ENCODE results near the gene CYSLTR2. TPM values are rescaled to one million over a fixed set of nuclear protein-coding genes. Genes with fewer than 3 reads are reported as not detected.

CYSLTR2 gene
- total and polyA plus RNA-seq, 2 donors (not counting 1 experiment from before 2014, with no cell fraction given), result 0.03 TPM; not detected in 1

DNA sequence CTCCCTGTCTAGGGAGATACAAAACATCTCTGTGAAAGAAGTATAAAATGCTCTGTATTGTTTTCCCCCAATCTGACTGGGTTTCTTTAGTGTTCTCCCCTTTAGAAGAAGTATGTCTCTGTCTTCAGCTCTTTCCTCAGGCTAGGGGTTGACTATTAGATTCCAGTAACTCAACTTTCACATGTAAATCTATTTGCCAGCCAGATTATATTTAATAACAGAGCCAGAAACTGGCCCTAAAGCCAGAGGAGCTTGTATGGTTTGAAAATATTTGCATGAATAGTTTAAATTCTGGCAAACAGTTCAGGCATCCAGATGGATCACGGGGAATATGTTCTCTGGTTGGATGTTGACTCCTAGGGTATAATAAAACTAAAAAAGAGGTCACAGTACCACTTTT lies 22.3 kb upstream of the CYSLTR2 start:
- Histone ChIP-seq H3K27me3 (ENCODE audit: control insufficient read depth, insufficient read depth, low read length) (no peaks in the 10 kb centered on the region), H3K79me2 (ENCODE audit: control insufficient read depth, insufficient read depth, low read length) (no peaks in the 10 kb centered on the region), H4K20me1 (ENCODE audit: control insufficient read depth, extremely low read depth, insufficient read depth, low read length) (no peaks in the 10 kb centered on the region), H3K36me3 (ENCODE audit: control insufficient read depth, insufficient read depth, low read length) (no peaks in the 10 kb centered on the region), H2AFZ (ENCODE audit: low read length) (no peak overlapping the region), H3K9ac (ENCODE audit: insufficient read depth, low read length) (no peak overlapping the region), H3K9me3 (ENCODE audit: control insufficient read depth, insufficient read depth, low read depth, low read length) (no peaks in the 10 kb centered on the region), H3K27ac (ENCODE audit: insufficient read depth, low read length) (no peak overlapping the region), H3K4me1 (ENCODE audit: control insufficient read depth, extremely low read depth, insufficient read depth, low read length) (no peaks in the 10 kb centered on the region), H3K4me2 (ENCODE audit: extremely low read depth, insufficient read depth, low read length) (no peak overlapping the region), H3K4me3 (replicated peaks in 1 of 4; ENCODE audit: control extremely low read depth in 1 of 4, insufficient read depth in 1 of 4, low read depth in 3 of 4, low read length in 4 of 4) (no peak overlapping the region)
- DNase-seq (ENCODE audit: low read depth in 2 of 2), result peak in 1 of 2 donors; percentile 51
- TF ChIP-seq, protein P1, sequence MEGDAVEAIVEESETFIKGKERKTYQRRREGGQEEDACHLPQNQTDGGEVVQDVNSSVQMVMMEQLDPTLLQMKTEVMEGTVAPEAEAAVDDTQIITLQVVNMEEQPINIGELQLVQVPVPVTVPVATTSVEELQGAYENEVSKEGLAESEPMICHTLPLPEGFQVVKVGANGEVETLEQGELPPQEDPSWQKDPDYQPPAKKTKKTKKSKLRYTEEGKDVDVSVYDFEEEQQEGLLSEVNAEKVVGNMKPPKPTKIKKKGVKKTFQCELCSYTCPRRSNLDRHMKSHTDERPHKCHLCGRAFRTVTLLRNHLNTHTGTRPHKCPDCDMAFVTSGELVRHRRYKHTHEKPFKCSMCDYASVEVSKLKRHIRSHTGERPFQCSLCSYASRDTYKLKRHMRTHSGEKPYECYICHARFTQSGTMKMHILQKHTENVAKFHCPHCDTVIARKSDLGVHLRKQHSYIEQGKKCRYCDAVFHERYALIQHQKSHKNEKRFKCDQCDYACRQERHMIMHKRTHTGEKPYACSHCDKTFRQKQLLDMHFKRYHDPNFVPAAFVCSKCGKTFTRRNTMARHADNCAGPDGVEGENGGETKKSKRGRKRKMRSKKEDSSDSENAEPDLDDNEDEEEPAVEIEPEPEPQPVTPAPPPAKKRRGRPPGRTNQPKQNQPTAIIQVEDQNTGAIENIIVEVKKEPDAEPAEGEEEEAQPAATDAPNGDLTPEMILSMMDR (conservative IDR thresholded peaks at IDR 0.05 in 1 of 2, IDR thresholded peaks at IDR 0.05 in 1 of 2; ENCODE audit: low read depth in 1 of 2, low read length in 2 of 2), result no peak
- no peak for TF ChIP-seq EZH2 (IDR thresholded peaks at IDR 0.05; ENCODE audit: low read length, missing control alignments)

DNA sequence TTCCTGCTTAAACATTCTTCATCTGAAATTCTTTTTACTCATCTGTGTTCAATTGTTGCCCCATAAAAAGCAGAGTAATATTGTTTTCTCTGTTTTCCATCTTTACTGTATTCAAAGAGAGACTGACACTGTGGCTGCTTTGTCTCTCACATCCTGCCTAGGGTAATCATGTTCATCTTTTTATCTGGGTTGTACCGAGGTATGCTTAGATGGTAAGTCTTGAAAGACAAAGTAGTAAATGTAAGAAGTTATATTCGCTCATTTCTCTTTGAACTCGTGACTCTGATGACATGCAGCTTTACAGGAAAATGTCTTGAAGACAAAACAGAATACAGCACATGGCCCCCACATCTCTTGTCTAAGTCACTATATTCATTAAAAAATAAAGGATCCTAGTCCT lies 20.0 kb upstream of the CYSLTR2 start:
- no peak for DNase-seq (ENCODE audit: low read depth in 2 of 2)
- H2AFZ ChIP-seq (ENCODE audit: low read length), result no peak overlapping the region
- H3K27me3 ChIP-seq (ENCODE audit: control insufficient read depth, insufficient read depth, low read length), result no peaks in the 10 kb centered on the region
- no peak overlapping the region for H3K4me2 ChIP-seq (ENCODE audit: extremely low read depth, insufficient read depth, low read length)
- no peaks in the 10 kb centered on the region for H3K79me2 ChIP-seq (ENCODE audit: control insufficient read depth, insufficient read depth, low read length)
- no peak overlapping the region for H3K27ac ChIP-seq (ENCODE audit: insufficient read depth, low read length)
- H3K9me3 ChIP-seq (ENCODE audit: control insufficient read depth, insufficient read depth, low read depth, low read length), result no peaks in the 10 kb centered on the region
- no peaks in the 10 kb centered on the region for H3K36me3 ChIP-seq (ENCODE audit: control insufficient read depth, insufficient read depth, low read length)
- H4K20me1 ChIP-seq (ENCODE audit: control insufficient read depth, extremely low read depth, insufficient read depth, low read length), result no peaks in the 10 kb centered on the region
- no peak for TF ChIP-seq EZH2 (IDR thresholded peaks at IDR 0.05; ENCODE audit: low read length, missing control alignments)
- TF ChIP-seq, protein P1 (conservative IDR thresholded peaks at IDR 0.05 in 1 of 2, IDR thresholded peaks at IDR 0.05 in 1 of 2; ENCODE audit: low read depth in 1 of 2, low read length in 2 of 2), result no peak
- H3K4me1 ChIP-seq (ENCODE audit: control insufficient read depth, extremely low read depth, insufficient read depth, low read length), result no peaks in the 10 kb centered on the region
- no peak overlapping the region for H3K4me3 ChIP-seq (replicated peaks in 1 of 4; ENCODE audit: control extremely low read depth in 1 of 4, insufficient read depth in 1 of 4, low read depth in 3 of 4, low read length in 4 of 4)
- H3K9ac ChIP-seq (ENCODE audit: insufficient read depth, low read length), result no peak overlapping the region

DNA sequence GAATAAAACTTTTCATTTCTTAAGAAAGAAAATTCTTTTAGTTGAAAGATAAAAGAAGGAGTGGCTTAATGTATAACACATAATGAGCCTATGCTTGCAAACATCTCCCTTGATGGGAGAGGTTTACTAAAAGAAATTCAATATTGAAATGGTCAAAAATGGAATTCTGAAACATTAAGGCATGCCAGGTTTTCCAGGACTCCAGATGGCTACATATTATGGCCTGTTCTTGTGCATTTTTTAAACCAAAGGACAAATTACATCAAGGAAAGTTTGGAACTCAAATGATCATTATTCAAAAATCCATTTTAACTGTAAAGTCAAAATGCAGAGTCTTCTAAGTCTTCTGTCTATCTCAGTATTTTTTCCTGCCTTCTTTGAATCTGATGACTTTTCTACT lies 19.1 kb upstream of the CYSLTR2 start:
- Histone ChIP-seq H3K79me2 (ENCODE audit: control insufficient read depth, insufficient read depth, low read length) (no peaks in the 10 kb centered on the region), H3K4me2 (ENCODE audit: extremely low read depth, insufficient read depth, low read length) (no peak overlapping the region), H3K4me3 (replicated peaks in 1 of 4; ENCODE audit: control extremely low read depth in 1 of 4, insufficient read depth in 1 of 4, low read depth in 3 of 4, low read length in 4 of 4) (no peak overlapping the region), H3K27ac (ENCODE audit: insufficient read depth, low read length) (no peak overlapping the region), H3K27me3 (ENCODE audit: control insufficient read depth, insufficient read depth, low read length) (no peaks in the 10 kb centered on the region), H3K9me3 (ENCODE audit: control insufficient read depth, insufficient read depth, low read depth, low read length) (no peaks in the 10 kb centered on the region), H2AFZ (ENCODE audit: low read length) (no peak overlapping the region), H3K36me3 (ENCODE audit: control insufficient read depth, insufficient read depth, low read length) (no peaks in the 10 kb centered on the region), H3K9ac (ENCODE audit: insufficient read depth, low read length) (no peak overlapping the region), H4K20me1 (ENCODE audit: control insufficient read depth, extremely low read depth, insufficient read depth, low read length) (no peaks in the 10 kb centered on the region), H3K4me1 (ENCODE audit: control insufficient read depth, extremely low read depth, insufficient read depth, low read length) (no peaks in the 10 kb centered on the region)
- no peak for DNase-seq (ENCODE audit: low read depth in 2 of 2)
- TF ChIP-seq EZH2 (IDR thresholded peaks at IDR 0.05; ENCODE audit: low read length, missing control alignments), result no peak
- TF ChIP-seq, protein P1 (conservative IDR thresholded peaks at IDR 0.05 in 1 of 2, IDR thresholded peaks at IDR 0.05 in 1 of 2; ENCODE audit: low read depth in 1 of 2, low read length in 2 of 2), result no peak

Measured in fibroblast of lung (primary cell).